K562 (cell line): Measurements from ENCODE around the gene GALNS. TPM values are rescaled to one million over a fixed set of nuclear protein-coding genes. Genes with fewer than 3 reads are reported as not detected.

ENCODE experiments used
- ARHGAP35 ChIP-seq: fragments of 450-650 bp; IDR thresholded peaks from 2 replicates; pipeline ENCODE4 v1.6.1; 2018; ENCODE audit not compliant: partially characterized antibody
- ATF1 ChIP-seq, 2 experiments: fragments of 450-650 bp in 1 of 2; IDR thresholded peaks; 2 replicates each; pipeline ENCODE4 v1.6.1; 2016; ENCODE audit warnings: missing compliant biosample characterization in 1 of 2, missing genetic modification characterization in 1 of 2
- CHCHD3 ChIP-seq: fragments of 250-450 bp; sonication (Bioruptor Pico); IDR thresholded peaks from 2 replicates; pipeline ENCODE4 v2.1.2; 2022; ENCODE audit warnings: mild to moderate bottlenecking
- ETS2 ChIP-seq: IDR thresholded peaks from 2 replicates; pipeline ENCODE4 v1.6.1; 2016; ENCODE audit warnings: borderline replicate concordance, missing genetic modification characterization, mild to moderate bottlenecking, moderate library complexity, missing compliant biosample characterization; ENCODE audit not compliant: poor library complexity, severe bottlenecking
- IRF1 ChIP-seq: sonication (generic); formaldehyde crosslinking; IDR thresholded peaks from 2 replicates; pipeline ENCODE4 v1.8.0; 2022; ENCODE audit warnings: missing genetic modification reagents, mild to moderate bottlenecking, borderline replicate concordance
- NR2C2 ChIP-seq, 2 experiments: fragments of 200-800 bp in 1 of 2; sonication (Bioruptor generic) in 1 of 2; sonication (generic) in 1 of 2; formaldehyde crosslinking in 1 of 2; IDR thresholded peaks; 2 replicates each; pipeline versions ENCODE4 v1.6.1 to v1.8.0; 2016 to 2022; ENCODE audit warnings: mild to moderate bottlenecking in 1 of 2, missing compliant biosample characterization in 1 of 2, missing genetic modification characterization in 1 of 2, missing genetic modification reagents in 1 of 2
- NR4A1 ChIP-seq, 2 experiments: fragments of 250-450 bp in 1 of 2; fragments of 450-650 bp in 1 of 2; sonication (Bioruptor Pico) in 1 of 2; IDR thresholded peaks; 2 replicates each; pipeline versions ENCODE4 v1.4.0 to v1.6.1; 2016 to 2020; ENCODE audit warnings: mild to moderate bottlenecking in 2 of 2, missing compliant biosample characterization in 1 of 2, missing genetic modification characterization in 1 of 2, moderate library complexity in 1 of 2
- RB1 ChIP-seq: fragments of 450-650 bp; IDR thresholded peaks from 2 replicates; pipeline ENCODE4 v1.6.1; 2017; ENCODE audit warnings: low read depth, mild to moderate bottlenecking
- SAP30 ChIP-seq: fragments of 200-600 bp; sonication (generic); IDR thresholded peaks from 2 replicates; pipeline ENCODE4 v1.6.1; 2012; ENCODE audit warnings: borderline replicate concordance, low read depth, mild to moderate bottlenecking, moderate library complexity, low read length, control low read depth, inconsistent platforms; ENCODE audit not compliant: insufficient read depth, poor library complexity, severe bottlenecking
- SP2 ChIP-seq: IDR thresholded peaks from 2 replicates; pipeline ENCODE4 v1.6.1; 2011; ENCODE audit warnings: mild to moderate bottlenecking, low read depth, low read length, moderate library complexity; ENCODE audit not compliant: poor library complexity, severe bottlenecking; ENCODE audit errors: extremely low read depth
- VEZF1 ChIP-seq: fragments of 200-800 bp; sonication (Bioruptor generic); IDR thresholded peaks from 2 replicates; pipeline ENCODE4 v1.6.1; 2017; ENCODE audit warnings: missing genetic modification characterization, missing compliant biosample characterization
- YBX1 ChIP-seq: fragments of 450-650 bp; IDR thresholded peaks from 2 replicates; pipeline ENCODE4 v1.7.1; 2016; ENCODE audit warnings: mild to moderate bottlenecking
- YY1 ChIP-seq, 3 experiments: IDR thresholded peaks; 2 replicates each; pipeline ENCODE4 v1.6.1; 2011; ENCODE audit warnings: low read length in 2 of 3, mild to moderate bottlenecking in 2 of 3, moderate library complexity in 2 of 3, borderline replicate concordance in 1 of 3, control low read depth in 1 of 3, low read depth in 1 of 3; ENCODE audit not compliant: insufficient read depth in 3 of 3, insufficient replicate concordance in 2 of 3, control insufficient read depth in 1 of 3, insufficient read length in 1 of 3; ENCODE audit errors: extremely low read depth in 1 of 3
- ZBTB34 ChIP-seq: fragments of 250-450 bp; sonication (Bioruptor Pico); IDR thresholded peaks from 2 replicates; pipeline ENCODE4 v1.8.0; 2021; ENCODE audit warnings: mild to moderate bottlenecking, moderate library complexity
- ZKSCAN8 ChIP-seq: fragments of 200-800 bp; sonication (Bioruptor generic); IDR thresholded peaks from 2 replicates; pipeline ENCODE4 v1.6.1; 2016; ENCODE audit warnings: missing genetic modification characterization, missing compliant biosample characterization
- polyA plus RNA-seq, 8 experiments: library from polyadenylated mRNA; depleted of rRNA in 4 of 8; stranded (reverse) in 5 of 8; unstranded in 3 of 8; fragments of >200 nt; fragmentation: Nextera tagmentation in 2 of 8; fragmentation: Illumina TruSeq in 1 of 8; extraction: Ambion mirVana in 2 of 8; extraction: Trizol in 1 of 8; gene quantifications; 2 replicates each; pipeline versions ENCODE4 v1.2.1 to v1.2.3, GENCODE V29; 2011 to 2014; ENCODE audit warnings: inconsistent platforms in 1 of 8, missing spikeins in 1 of 8
- total RNA-seq, 7 experiments: library from RNA; depleted of rRNA in 6 of 7; stranded (reverse); fragments of >200 nt in 6 of 7; fragmentation: Illumina TruSeq in 2 of 7; extraction: Trizol in 2 of 7; gene quantifications; 2 replicates each; pipeline versions ENCODE4 v1.2.1 to v1.2.3, GENCODE V29; 2011 to 2021; ENCODE audit warnings: low replicate concordance in 1 of 7
- TF ChIP-seq, protein P1 (sequence below): sonication (generic); formaldehyde crosslinking; IDR thresholded peaks from 2 replicates; pipeline ENCODE4 v1.8.0; 2022; ENCODE audit warnings: missing genetic modification reagents, mild to moderate bottlenecking, borderline replicate concordance
- TF ChIP-seq, protein P2 (sequence below): fragments of 450-650 bp; formaldehyde crosslinking; IDR thresholded peaks from 2 replicates; pipeline ENCODE4 v1.4.0; 2022; ENCODE audit warnings: mild to moderate bottlenecking, moderate library complexity

GALNS gene
- total and polyA plus RNA-seq, 9 of the 15 experiments (the other 6 are each of a cell fraction or from before 2014, with no cell fraction given) = 0.38 to 13.2 (median 4.3) TPM

- TF ChIP-seq VEZF1 (CRISPR knock-in tag) = no peak; the same call in 1 of the 2 replicates
- TF ChIP-seq, protein P1, sequence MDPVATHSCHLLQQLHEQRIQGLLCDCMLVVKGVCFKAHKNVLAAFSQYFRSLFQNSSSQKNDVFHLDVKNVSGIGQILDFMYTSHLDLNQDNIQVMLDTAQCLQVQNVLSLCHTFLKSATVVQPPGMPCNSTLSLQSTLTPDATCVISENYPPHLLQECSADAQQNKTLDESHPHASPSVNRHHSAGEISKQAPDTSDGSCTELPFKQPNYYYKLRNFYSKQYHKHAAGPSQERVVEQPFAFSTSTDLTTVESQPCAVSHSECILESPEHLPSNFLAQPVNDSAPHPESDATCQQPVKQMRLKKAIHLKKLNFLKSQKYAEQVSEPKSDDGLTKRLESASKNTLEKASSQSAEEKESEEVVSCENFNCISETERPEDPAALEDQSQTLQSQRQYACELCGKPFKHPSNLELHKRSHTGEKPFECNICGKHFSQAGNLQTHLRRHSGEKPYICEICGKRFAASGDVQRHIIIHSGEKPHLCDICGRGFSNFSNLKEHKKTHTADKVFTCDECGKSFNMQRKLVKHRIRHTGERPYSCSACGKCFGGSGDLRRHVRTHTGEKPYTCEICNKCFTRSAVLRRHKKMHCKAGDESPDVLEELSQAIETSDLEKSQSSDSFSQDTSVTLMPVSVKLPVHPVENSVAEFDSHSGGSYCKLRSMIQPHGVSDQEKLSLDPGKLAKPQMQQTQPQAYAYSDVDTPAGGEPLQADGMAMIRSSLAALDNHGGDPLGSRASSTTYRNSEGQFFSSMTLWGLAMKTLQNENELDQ (CRISPR knock-in tag) = no peak
- TF ChIP-seq, protein P2, sequence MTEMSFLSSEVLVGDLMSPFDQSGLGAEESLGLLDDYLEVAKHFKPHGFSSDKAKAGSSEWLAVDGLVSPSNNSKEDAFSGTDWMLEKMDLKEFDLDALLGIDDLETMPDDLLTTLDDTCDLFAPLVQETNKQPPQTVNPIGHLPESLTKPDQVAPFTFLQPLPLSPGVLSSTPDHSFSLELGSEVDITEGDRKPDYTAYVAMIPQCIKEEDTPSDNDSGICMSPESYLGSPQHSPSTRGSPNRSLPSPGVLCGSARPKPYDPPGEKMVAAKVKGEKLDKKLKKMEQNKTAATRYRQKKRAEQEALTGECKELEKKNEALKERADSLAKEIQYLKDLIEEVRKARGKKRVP (CRISPR knock-in tag) = peak; percentile 9; the same call in 1 of the 2 replicates
- TF ChIP-seq SP2 = no peak
- peak; percentile 49 for TF ChIP-seq SAP30
- TF ChIP-seq CHCHD3 (CRISPR knock-in tag) = no peak
- TF ChIP-seq NR4A1 (CRISPR knock-in tag; IDR thresholded peaks at IDR 0.05) = no peak
- TF ChIP-seq NR4A1 (tag; IDR thresholded peaks at IDR 0.05) = no peak
- TF ChIP-seq ETS2 (tag) = no peak
- TF ChIP-seq RB1 = no peak
- TF ChIP-seq ARHGAP35 = no peak
- TF ChIP-seq ZBTB34 = no peak
- TF ChIP-seq ZKSCAN8 = no peak
- no peak for TF ChIP-seq ATF1 (CRISPR knock-in tag; IDR thresholded peaks at IDR 0.05)
- no peak for TF ChIP-seq ATF1 (tag; IDR thresholded peaks at IDR 0.05)
- no peak for TF ChIP-seq YBX1
- no peak for TF ChIP-seq IRF1 (CRISPR knock-in tag)
- TF ChIP-seq YY1 (IDR thresholded peaks at IDR 0.05; ENCODE audit: borderline replicate concordance in 1 of 3, control insufficient read depth in 1 of 3, extremely low read depth in 1 of 3, insufficient read depth in 3 of 3, insufficient read length in 1 of 3, insufficient replicate concordance in 2 of 3, low read depth in 1 of 3, low read length in 2 of 3) = peak in 1 of 3 experiments; percentile 23
- no peak for TF ChIP-seq NR2C2 (CRISPR knock-in tag; IDR thresholded peaks at IDR 0.05)
- TF ChIP-seq NR2C2 (tag; IDR thresholded peaks at IDR 0.05) = no peak
These were observed 73.2 kb downstream of the GALNS start (continued) for GRCh38 chr16:88783391-88784073.
